Gastroesophageal sphincter (tissue), 3 donors: ENCODE measurements around the gene FERMT3.
A peak's percentile ranks its signal among the peaks of the same experiment; 100 is the strongest.

Experiments used
- EP300 ChIP-seq: sonication (generic); formaldehyde crosslinking; IDR thresholded peaks from one replicate; pipeline ENCODE4 v1.6.1; 2017; ENCODE audit warnings: antibody characterized with exemption, mild to moderate bottlenecking
- POLR2A ChIP-seq, 2 donors: fragments of 450-650 bp; IDR thresholded peaks; one replicate each; pipeline ENCODE4 v1.6.1; 2017; ENCODE audit warnings: antibody characterized with exemption in 2 of 2, mild to moderate bottlenecking in 2 of 2, moderate library complexity in 1 of 2
- TF ChIP-seq, protein P1 (sequence below), 4 experiments: fragments of 200-600 bp in 2 of 4; fragments of 450-650 bp in 2 of 4; sonication (generic) in 1 of 4; IDR thresholded peaks; one replicate each; pipeline ENCODE4 v1.5.1; 2017 to 2019; ENCODE audit warnings: antibody characterized with exemption in 4 of 4, mild to moderate bottlenecking in 2 of 4, moderate library complexity in 2 of 4

DNA sequence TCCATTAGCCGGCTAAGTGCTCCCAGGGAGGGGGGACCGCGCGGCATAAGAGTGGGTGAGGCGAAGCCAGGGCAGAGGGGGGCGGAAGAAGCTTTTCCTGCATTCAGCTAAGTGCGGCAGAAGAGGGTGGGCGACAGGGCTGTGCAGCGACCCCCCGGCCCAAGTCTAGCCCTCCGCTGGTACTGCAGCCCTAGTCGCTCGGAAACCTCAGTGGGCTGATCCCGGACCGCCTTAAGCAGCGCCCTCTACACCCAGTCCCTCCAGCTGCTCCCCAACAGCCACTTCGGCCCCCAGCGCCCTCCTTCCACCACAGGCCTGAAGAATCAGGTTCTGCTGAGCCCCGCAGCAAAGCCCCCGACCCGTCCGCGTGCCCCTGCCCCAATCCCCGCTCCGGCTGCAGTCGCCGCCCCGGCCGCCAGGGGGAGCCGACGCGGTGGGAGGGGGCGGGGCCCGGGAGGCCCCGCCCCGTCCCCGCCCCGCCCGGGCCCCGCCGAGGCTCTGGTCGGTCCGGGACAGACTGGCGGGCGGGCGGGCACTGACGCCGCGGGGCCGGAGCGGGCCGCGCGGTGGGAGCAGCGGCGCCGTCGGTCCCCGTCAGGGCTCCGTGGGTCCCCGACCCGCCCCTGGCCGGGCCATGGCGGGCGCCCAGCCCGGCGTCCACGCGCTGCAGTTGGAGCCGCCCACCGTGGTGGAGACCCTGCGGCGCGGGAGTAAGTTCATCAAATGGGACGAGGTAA, 44.7 kb downstream of the FERMT3 start, which contains the start of gene PLCB3:
- TF ChIP-seq EP300 (no peak), POLR2A (IDR thresholded peaks at IDR 0.05) (peak; percentile 58 to 61)
- TF ChIP-seq, protein P1, sequence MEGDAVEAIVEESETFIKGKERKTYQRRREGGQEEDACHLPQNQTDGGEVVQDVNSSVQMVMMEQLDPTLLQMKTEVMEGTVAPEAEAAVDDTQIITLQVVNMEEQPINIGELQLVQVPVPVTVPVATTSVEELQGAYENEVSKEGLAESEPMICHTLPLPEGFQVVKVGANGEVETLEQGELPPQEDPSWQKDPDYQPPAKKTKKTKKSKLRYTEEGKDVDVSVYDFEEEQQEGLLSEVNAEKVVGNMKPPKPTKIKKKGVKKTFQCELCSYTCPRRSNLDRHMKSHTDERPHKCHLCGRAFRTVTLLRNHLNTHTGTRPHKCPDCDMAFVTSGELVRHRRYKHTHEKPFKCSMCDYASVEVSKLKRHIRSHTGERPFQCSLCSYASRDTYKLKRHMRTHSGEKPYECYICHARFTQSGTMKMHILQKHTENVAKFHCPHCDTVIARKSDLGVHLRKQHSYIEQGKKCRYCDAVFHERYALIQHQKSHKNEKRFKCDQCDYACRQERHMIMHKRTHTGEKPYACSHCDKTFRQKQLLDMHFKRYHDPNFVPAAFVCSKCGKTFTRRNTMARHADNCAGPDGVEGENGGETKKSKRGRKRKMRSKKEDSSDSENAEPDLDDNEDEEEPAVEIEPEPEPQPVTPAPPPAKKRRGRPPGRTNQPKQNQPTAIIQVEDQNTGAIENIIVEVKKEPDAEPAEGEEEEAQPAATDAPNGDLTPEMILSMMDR (IDR thresholded peaks at IDR 0.05) = peak in 3 of 4 experiments; percentile 86 to 89 (median 88)
